ENCODE data around the gene SLC24A4.

DNA sequence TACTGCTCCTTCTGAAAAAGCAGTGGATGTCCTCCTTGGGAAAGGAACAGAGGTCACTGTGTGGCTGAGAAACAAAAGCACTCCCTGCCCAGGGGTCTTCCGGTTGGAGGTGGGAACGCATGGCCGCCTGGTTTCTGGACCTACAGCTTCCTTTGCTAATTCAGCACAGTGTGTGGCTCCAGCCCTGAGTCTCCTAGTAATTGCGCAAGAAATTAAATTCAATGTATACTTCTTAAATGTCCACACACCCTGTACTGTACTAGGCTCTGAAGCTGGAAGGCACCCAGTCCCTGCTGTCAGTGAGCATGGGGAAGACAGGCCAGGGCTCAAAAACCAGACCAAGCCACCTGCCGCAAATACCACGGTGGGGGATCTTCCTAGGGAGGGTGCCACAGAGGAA is 13.4 kb downstream of the SLC24A4 start:
- TF ChIP-seq, protein P1, sequence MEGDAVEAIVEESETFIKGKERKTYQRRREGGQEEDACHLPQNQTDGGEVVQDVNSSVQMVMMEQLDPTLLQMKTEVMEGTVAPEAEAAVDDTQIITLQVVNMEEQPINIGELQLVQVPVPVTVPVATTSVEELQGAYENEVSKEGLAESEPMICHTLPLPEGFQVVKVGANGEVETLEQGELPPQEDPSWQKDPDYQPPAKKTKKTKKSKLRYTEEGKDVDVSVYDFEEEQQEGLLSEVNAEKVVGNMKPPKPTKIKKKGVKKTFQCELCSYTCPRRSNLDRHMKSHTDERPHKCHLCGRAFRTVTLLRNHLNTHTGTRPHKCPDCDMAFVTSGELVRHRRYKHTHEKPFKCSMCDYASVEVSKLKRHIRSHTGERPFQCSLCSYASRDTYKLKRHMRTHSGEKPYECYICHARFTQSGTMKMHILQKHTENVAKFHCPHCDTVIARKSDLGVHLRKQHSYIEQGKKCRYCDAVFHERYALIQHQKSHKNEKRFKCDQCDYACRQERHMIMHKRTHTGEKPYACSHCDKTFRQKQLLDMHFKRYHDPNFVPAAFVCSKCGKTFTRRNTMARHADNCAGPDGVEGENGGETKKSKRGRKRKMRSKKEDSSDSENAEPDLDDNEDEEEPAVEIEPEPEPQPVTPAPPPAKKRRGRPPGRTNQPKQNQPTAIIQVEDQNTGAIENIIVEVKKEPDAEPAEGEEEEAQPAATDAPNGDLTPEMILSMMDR (IDR thresholded peaks at IDR 0.05; ENCODE audit: low read depth, low read length, poor library complexity, severe bottlenecking) = no peak
- no peak for TF ChIP-seq EZH2phosphoT487 (IDR thresholded peaks at IDR 0.05; ENCODE audit: borderline replicate concordance, low read length)
